Activated CD8-positive, alpha-beta memory T cell treated with anti-CD3 and anti-CD28 coated beads for 1 hour (primary cell): ENCODE measurements around the gene OR13A1.
"Not testable (repeated sequence)": the region's sequence is repeated elsewhere in the genome, so short reads cannot be mapped to it uniquely, and the experiment has no call there.

ENCODE experiments used
- DNase-seq, 2 donors: peaks; one replicate each; pipeline ENCODE4 v3.0.0-alpha.2; 2020; ENCODE audit warnings: low read depth in 1 of 2; ENCODE audit errors: extremely low read depth in 1 of 2

OR13A1 gene

GRCh38 chr10:45315508-45315907, at the start of gene OR13A1:
TSS of gene OR13A1 (minus strand) at chr10:45315608. CDS start at chr10:45304422, 11,186 bp downstream.
- DNase-seq = no peak

- DNase-seq = not testable (repeated sequence)
Measured at GRCh38 chr10:45361983-45362799, 46.8 kb upstream of the OR13A1 start.

GRCh38 chr10:45358961-45359360, 43.6 kb upstream of the OR13A1 start:
- DNase-seq = not testable (repeated sequence)

GRCh38 chr10:45355494-45355893, 40.1 kb upstream of the OR13A1 start:
- DNase-seq = no peak

GRCh38 chr10:45354261-45354660, 38.9 kb upstream of the OR13A1 start:
- DNase-seq = no peak

GRCh38 chr10:45353186-45353585, 37.8 kb upstream of the OR13A1 start:
- DNase-seq = no peak

- DNase-seq = not testable (repeated sequence)
Measured at GRCh38 chr10:45348196-45348765, 32.9 kb upstream of the OR13A1 start.

- DNase-seq = not testable (repeated sequence)
Measured at GRCh38 chr10:45347464-45347863, 32.1 kb upstream of the OR13A1 start.

- not testable (repeated sequence) for DNase-seq
Measured at GRCh38 chr10:45346652-45347335, 31.4 kb upstream of the OR13A1 start.

GRCh38 chr10:45340420-45340819, 25.0 kb upstream of the OR13A1 start:
- DNase-seq = not testable (repeated sequence)

GRCh38 chr10:45339894-45340293, 24.5 kb upstream of the OR13A1 start:
- DNase-seq = no peak

- not testable (repeated sequence) for DNase-seq
Measured at GRCh38 chr10:45331824-45332223, 16.4 kb upstream of the OR13A1 start.

GRCh38 chr10:45326864-45327263, 11.5 kb upstream of the OR13A1 start:
- DNase-seq = not testable (repeated sequence)

GRCh38 chr10:45325116-45325515, 9.7 kb upstream of the OR13A1 start:
- no peak for DNase-seq

- no peak for DNase-seq
Measured at GRCh38 chr10:45319702-45320101, 4.3 kb upstream of the OR13A1 start.

GRCh38 chr10:45313264-45313873, 2.0 kb downstream of the OR13A1 start:
- no peak for DNase-seq

GRCh38 chr10:45308707-45309106, 6.7 kb downstream of the OR13A1 start:
- no peak for DNase-seq

- no peak for DNase-seq
Measured at GRCh38 chr10:45302573-45302972, 12.8 kb downstream of the OR13A1 start.

- not testable (repeated sequence) for DNase-seq
Measured at GRCh38 chr10:45298341-45298955, 17.0 kb downstream of the OR13A1 start.

GRCh38 chr10:45294681-45295080, 20.7 kb downstream of the OR13A1 start:
- no peak for DNase-seq

GRCh38 chr10:45286980-45287379, 28.4 kb downstream of the OR13A1 start:
- no peak for DNase-seq
